GM19372 (cell line): Measurements from ENCODE around the gene OAS2.
"Not testable (repeated sequence)": the region's sequence is repeated elsewhere in the genome, so short reads cannot be mapped to it uniquely, and the experiment has no call there.

Source experiments
- ATAC-seq: cut with Tn5 transposase; IDR thresholded peaks from one replicate; pipeline ENCODE4 v1.9.1; 2021; ENCODE audit warnings: mild to moderate bottlenecking, low read depth, moderate library complexity; ENCODE audit not compliant: unreplicated experiment

The OAS2 gene

DNA sequence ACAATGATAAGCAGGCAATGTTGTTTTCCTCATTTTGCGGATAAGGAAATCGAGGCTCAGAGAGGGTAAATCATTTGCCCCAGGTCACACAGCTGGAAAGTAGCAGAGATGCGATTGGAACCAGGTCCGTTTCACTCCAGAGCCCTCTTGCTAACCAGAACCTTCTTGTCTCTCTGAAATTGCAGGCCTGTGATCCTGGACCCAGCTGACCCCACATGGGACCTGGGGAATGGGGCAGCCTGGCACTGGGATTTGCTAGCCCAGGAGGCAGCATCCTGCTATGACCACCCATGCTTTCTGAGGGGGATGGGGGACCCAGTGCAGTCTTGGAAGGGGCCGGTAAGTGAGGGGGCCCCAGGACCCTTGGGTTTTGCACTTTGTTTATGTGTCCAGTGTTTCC is 30.6 kb upstream of the OAS2 start:
- ATAC-seq = no peak

DNA sequence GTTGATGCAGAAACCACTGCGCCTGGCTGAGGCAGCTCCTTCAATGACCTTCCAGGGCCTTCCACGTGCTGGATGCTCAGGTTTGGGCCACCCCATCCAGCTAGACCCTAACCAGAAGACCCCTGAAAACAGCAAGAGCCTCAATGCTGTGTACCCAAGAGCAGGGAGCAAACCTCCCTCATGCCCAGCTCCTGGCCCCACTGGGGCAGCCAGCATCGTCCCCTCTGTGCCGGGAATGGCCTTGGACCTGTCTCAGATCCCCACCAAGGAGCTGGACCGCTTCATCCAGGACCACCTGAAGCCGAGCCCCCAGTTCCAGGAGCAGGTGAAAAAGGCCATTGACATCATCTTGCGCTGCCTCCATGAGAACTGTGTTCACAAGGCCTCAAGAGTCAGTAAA is 29.5 kb upstream of the OAS2 start:
- no peak for ATAC-seq

DNA sequence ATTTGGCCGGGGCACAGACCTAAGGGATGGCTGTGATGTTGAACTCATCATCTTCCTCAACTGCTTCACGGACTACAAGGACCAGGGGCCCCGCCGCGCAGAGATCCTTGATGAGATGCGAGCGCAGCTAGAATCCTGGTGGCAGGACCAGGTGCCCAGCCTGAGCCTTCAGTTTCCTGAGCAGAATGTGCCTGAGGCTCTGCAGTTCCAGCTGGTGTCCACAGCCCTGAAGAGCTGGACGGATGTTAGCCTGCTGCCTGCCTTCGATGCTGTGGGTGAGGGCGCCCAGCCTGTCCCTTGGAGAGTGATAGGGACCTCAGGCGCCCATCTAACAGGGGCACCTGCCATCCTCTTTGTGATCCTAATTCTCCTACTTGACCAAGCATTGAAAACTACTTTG is 27.6 kb upstream of the OAS2 start:
- ATAC-seq = no peak

DNA sequence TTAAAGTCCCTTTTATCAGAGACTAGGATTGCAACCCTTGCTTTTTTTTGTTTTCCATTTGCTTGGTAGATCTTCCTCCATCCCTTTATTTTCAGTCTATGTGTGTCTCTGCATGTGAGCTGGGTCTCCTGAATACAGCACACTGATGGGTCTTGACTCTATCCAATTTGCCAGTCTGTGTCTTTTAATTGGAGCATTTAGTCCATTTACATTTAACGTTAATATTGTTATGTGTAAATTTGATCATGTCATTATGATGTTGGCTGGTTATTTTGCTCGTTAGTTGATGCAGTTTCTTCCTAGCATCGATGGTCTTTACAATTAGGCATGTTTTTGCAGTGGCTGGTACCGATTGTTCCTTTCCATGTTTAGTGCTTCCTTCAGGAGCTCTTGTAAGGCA is 21.2 kb upstream of the OAS2 start:
- ATAC-seq = not testable (repeated sequence)

DNA sequence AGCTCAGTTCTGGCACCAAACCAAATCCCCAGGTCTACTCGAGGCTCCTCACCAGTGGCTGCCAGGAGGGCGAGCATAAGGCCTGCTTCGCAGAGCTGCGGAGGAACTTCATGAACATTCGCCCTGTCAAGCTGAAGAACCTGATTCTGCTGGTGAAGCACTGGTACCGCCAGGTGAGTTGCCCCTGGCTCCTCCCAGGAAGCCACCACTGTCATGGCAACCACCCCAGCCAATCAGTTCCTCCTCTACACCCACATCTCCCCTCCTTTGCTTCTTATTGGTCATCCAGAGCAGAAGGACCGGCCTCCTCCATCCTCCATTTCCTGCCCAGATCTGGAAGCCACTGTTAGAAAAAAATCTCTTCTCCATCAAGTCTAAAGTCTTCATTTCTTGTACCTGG is 17.2 kb upstream of the OAS2 start:
- no peak for ATAC-seq

DNA sequence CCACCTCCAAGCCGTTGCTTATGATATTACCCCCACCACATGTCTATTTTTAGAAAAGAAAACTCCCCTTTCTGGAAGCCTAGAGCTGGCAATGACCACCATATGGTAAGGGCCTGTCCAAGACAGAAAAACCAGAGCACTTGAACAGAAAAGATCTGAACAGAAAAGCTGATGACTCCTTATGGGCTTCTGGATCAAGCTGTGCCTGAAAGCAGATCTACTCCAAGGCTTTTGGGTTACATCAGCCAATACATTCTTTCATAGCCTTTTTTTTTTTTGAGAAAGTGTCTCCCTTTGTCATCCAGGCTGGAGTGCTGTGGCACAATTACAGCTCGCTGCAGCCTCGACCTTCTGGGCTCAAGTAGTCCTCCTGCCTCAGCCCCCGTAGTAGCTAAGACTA is 16.8 kb upstream of the OAS2 start:
- no peak for ATAC-seq

DNA sequence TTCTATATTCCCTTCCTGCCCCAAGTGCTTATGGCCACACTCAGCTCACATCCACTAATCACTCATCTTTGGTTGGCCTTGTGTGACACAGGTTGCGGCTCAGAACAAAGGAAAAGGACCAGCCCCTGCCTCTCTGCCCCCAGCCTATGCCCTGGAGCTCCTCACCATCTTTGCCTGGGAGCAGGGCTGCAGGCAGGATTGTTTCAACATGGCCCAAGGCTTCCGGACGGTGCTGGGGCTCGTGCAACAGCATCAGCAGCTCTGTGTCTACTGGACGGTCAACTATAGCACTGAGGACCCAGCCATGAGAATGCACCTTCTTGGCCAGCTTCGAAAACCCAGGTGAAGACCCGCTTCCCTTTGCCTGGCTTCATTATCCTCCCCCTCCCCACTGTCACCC is 15.8 kb upstream of the OAS2 start:
- no peak for ATAC-seq

DNA sequence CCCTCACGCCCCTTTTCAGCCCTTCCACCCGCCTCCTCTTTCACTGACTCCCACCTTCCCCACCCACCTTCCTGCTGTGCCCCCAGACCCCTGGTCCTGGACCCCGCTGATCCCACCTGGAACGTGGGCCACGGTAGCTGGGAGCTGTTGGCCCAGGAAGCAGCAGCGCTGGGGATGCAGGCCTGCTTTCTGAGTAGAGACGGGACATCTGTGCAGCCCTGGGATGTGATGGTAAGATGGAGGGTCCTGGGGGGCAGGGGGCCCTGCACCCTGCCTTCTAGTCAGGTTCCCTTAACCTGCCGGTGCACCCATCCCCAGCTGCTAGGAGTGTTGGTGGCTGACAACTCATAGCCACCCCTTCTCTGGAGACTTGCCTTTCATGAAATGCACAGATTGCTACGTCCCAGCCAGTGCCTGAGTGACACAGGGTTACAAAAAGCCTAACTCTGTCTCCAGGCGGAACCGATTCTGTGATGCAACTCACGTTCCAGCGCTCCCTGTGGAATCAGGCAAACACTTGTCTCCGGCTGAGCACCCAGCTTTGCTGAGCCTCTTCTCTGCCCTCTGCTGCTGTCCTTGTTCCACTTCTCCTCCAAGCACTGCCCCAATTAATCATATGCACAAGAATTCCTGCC is 15.0 kb upstream of the OAS2 start:
- no peak for ATAC-seq

DNA sequence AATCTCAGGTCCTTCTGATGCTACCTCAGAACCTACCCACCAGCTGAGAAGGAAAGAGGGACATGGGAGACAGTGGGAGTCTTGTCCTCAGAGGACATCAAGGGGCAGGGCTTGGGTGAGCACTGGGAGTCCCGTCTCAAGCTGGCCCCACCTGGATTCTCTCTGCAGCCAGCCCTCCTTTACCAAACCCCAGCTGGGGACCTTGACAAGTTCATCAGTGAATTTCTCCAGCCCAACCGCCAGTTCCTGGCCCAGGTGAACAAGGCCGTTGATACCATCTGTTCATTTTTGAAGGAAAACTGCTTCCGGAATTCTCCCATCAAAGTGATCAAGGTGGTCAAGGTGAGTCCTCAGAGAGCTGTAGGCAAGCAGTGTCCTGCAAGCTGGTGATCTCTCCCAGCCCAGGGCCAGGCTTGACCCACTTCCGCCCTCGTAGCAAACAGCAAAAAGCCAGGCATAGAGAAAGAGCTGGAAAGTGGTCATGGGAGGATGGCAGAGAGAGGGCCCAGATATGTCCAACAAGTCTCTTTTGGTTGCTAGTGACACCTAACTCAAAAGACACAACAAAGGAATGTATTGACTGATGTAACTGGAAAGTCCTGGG is 14.2 kb upstream of the OAS2 start:
- no peak for ATAC-seq

DNA sequence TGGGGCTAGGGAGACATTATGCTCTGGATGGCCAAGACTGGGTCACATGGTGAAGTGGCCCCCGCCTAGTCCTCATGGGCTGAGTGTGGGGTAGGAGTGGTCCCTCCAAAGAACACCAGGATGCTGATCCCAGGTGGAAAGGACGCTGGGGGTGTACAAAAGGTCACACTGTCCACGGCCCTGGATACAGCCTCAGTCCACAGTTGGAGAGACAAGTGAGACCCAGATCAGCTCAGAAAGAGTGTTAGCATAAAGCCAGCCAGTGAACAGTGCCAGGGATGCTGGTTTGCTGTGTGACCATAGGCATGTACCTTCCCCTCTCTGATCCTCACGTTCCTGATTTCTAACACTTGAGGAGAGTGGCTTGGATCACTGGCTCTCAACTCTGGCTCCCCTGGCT is 13.4 kb upstream of the OAS2 start:
- ATAC-seq = no peak

DNA sequence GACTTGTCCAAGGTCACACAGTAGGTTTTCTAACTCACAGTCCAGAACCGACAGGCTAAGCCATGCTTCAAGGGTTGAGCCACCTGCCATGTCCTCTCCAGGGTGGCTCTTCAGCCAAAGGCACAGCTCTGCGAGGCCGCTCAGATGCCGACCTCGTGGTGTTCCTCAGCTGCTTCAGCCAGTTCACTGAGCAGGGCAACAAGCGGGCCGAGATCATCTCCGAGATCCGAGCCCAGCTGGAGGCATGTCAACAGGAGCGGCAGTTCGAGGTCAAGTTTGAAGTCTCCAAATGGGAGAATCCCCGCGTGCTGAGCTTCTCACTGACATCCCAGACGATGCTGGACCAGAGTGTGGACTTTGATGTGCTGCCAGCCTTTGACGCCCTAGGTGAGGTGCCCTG is 12.7 kb upstream of the OAS2 start:
- no peak for ATAC-seq

DNA sequence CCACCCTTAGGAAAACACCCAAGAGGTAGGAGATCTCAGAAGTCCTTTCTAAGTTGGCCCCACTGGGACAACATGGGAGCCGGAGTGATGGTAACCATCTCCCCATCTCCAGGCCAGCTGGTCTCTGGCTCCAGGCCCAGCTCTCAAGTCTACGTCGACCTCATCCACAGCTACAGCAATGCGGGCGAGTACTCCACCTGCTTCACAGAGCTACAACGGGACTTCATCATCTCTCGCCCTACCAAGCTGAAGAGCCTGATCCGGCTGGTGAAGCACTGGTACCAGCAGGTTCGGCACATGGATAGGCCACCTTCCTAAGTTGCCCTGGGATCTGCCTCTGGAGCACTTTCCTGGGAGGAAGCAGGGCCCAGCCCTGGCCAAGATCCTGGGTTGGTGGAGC is 11.0 kb upstream of the OAS2 start:
- no peak for ATAC-seq

DNA sequence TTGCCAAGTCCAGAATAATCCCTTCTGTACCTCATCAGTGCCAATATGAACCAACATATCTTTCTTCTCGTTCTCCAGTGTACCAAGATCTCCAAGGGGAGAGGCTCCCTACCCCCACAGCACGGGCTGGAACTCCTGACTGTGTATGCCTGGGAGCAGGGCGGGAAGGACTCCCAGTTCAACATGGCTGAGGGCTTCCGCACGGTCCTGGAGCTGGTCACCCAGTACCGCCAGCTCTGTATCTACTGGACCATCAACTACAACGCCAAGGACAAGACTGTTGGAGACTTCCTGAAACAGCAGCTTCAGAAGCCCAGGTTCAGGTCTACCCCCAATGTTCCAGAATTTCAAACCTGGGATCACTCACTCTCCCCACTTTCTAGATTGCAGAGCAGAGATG is 10.5 kb upstream of the OAS2 start:
- ATAC-seq = no peak

DNA sequence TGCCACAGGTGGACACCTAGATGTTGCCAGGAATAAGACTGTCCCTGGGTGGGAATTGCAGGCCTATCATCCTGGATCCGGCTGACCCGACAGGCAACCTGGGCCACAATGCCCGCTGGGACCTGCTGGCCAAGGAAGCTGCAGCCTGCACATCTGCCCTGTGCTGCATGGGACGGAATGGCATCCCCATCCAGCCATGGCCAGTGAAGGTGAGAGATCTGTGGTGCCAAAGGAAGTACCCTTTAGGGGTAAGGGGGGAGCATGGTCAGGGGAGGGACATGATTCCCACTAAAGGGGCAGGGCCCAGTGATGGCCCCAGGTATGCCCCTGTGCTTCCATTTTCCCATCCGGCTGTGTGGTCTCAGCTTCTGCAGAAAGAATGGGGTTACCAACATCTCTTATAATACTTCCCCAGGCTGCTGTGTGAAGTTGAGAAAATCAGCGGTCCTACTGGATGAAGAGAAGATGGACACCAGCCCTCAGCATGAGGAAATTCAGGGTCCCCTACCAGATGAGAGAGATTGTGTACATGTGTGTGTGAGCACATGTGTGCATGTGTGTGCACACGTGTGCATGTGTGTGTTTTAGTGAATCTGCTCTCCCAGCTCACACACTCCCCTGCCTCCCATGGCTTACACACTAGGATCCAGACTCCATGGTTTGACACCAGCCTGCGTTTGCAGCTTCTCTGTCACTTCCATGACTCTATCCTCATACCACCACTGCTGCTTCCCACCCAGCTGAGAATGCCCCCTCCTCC is 8.6 kb upstream of the OAS2 start:
- no peak for ATAC-seq

DNA sequence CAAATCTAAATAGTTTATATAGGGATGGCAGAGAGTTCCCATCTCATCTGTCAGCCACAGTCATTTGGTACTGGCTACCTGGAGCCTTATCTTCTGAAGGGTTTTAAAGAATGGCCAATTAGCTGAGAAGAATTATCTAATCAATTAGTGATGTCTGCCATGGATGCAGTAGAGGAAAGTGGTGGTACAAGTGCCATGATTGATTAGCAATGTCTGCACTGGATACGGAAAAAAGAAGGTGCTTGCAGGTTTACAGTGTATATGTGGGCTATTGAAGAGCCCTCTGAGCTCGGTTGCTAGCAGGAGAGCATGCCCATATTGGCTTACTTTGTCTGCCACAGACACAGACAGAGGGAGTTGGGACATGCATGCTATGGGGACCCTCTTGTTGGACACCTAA is 7.9 kb upstream of the OAS2 start:
- ATAC-seq = no peak

DNA sequence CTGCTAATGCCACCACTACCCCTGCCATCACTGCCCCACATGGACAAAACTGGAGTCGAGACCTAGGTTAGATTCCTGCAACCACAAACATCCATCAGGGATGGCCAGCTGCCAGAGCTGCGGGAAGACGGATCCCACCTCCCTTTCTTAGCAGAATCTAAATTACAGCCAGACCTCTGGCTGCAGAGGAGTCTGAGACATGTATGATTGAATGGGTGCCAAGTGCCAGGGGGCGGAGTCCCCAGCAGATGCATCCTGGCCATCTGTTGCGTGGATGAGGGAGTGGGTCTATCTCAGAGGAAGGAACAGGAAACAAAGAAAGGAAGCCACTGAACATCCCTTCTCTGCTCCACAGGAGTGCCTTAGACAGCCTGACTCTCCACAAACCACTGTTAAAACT is 7.1 kb upstream of the OAS2 start:
- no peak for ATAC-seq

DNA sequence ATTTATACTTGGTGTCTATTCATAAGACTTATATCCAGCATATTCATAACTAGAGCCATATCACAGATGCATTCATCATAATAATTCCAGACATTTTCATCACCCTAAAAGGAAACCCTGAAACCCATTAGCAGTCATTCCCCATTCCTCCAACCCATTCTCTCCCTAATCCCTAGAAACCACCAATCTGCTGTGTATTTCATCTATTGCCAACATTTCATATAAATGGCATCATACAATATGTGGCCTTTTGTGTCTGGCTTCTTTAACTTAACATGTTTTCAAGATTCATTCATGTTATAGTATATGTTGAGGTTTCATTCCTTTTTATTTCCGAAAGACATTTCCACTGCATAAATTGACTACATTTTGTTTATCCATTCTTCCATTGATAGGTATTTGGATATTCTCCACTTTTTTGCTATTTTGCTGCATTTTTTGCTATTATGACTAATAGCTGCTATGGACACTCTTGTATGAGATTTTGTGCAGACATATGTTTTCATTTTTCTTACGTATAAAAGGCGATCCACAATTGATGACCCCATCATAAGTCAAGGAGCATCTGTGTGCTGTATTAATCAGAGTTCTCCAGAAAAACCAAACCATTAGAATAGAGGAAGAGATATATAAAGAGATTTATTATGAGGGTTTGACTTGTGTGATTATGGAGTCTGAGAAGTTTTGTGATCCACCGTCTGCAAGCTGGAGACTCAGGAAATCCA is 5.1 kb upstream of the OAS2 start:
- no peak for ATAC-seq

DNA sequence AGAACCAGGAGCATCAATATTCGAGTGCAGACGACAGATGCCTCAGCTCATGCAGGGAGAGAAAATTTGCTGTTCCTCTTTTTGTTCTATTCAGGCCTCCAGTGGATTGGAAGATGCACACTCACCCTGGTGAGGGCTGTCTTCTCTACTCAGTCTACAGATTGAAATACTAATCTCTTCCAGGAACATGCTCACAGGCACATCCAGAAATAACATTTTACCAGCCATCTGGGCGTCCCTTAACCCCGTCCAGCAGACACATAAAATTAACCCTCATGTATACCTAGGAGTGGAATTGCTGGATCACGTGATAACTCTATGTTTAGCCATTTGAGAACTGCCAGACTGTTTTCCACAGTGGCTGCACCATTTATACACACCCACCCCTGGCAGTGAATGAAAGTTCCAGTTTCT is 4.5 kb upstream of the OAS2 start:
- ATAC-seq = no peak

DNA sequence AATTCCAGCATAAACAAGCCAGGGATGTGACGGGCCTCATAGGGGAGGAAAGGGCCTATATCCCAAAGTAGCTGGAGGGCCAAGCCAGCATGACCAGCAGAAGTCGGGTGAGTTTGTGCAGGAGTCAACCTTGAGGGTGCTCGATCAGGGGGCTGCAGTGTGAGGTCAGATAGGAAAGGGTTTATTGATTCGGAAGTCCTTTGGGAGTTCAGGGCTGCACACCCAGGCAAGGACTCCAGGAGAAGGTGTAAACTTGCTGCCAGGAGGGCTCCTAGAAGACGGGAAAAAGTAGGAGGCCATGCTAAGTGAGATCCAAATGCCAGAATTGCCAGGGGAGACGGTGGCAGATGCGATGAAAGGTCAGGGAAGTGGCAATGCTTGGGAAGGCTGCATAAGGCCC is 3.4 kb upstream of the OAS2 start:
- no peak for ATAC-seq

DNA sequence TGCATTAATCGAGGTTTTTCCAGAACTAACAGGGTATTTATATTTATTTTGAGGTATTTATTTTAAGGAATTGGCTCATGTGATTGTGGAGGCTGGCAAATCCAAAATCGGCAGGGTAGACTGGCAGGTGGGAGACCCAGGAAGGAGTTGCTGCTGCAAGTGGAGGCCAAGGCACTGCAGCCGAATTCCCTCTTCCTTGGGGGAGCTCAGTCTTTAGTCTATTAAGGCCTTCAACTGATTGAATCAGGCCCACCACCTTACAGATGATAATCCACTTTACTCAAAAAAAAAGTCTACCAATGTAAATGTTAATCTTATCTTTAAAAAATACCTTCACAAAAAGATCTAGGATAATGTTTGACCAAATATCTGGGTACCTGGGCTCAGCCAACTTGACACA is 1.2 kb upstream of the OAS2 start:
- ATAC-seq = no peak

DNA sequence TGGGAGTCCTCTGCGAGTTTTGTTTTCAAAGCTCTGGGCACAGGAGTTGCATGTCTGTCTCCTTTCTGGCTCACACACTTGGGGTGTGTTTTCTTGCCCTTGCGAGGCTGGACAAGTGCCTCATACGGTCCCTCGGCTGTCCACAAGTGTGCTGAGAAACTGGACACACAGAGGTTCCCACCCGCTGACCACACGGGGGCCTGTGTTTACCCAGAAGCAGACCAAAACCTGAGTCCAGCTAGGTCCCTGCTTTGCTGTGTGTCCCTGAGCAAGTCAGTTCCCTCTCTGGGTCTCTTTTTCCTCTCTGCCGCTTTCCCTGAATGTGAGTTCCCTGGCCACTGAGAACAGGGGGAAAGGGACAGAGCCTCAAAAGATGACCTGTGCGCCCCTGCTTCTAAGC is 678 bp upstream of the OAS2 start:
- ATAC-seq = no peak
